ENCODE data around the gene IGFL2.
A peak's percentile ranks its signal among the peaks of the same experiment; 100 is the strongest.

The IGFL2 gene

DNA sequence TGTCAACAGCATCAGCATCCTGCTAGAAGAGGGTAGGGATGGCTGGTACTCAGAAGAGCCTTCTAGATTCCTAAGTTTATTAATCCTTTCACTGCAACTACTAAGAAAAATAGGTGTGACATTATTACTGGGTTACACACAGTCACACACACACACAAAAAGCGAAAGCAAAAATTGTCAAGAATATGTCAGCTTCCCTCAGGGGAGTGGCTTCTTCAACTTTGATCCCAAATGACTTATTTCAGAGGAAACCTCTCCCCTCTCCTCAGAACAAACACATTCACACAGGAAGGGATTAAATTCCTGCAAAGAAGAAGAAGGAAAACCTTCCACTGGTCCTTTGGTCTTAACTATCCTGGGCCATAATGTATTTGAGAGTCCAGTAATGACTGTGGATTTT is 61.4 kb downstream of the IGFL2 start:
- H3K9ac ChIP-seq (ENCODE audit: low read depth, low read length) = no peak overlapping the region
- no peaks in the 10 kb centered on the region; the same call in 1 of the 2 replicates for H3K9me3 ChIP-seq (ENCODE audit: control insufficient read depth, insufficient read depth, low read length)
- H3K4me3 ChIP-seq (ENCODE audit: low read depth, low read length) = no peak overlapping the region
- no peaks in the 10 kb centered on the region for H3K36me3 ChIP-seq (ENCODE audit: control insufficient read depth, insufficient read depth, low read length)
- peaks cover 12% of the 10 kb centered on the region for H3K4me1 ChIP-seq (ENCODE audit: control insufficient read depth, insufficient read depth, low read length)
- no peak overlapping the region for H3K27ac ChIP-seq (ENCODE audit: low read depth, low read length)
- no peaks in the 10 kb centered on the region for H3K27me3 ChIP-seq (ENCODE audit: control insufficient read depth, insufficient read depth, low read length)

DNA sequence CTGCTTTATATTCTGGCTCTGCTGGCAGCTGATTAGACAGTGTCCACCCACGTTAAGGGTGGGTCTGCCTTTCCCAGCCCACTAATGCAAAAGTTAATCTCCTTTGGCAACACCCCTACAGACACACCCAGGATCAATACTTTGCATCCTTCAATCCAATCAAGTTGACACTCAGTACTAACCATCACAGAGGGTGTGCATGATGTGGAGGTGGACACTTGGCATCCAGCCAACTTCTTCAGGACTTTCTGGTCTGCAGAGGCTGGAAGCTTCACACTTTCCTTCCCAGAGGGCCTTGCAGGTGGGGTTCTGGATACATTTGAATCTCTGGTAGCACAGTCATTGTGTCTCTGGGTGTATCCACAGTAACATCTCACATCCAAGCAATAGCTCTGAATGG is 62.6 kb downstream of the IGFL2 start:
- no peaks in the 10 kb centered on the region for H3K36me3 ChIP-seq (ENCODE audit: control insufficient read depth, insufficient read depth, low read length)
- no peaks in the 10 kb centered on the region for H3K27me3 ChIP-seq (ENCODE audit: control insufficient read depth, insufficient read depth, low read length)
- no peak overlapping the region for H3K4me3 ChIP-seq (ENCODE audit: low read depth, low read length)
- peaks cover 12% of the 10 kb centered on the region for H3K4me1 ChIP-seq (ENCODE audit: control insufficient read depth, insufficient read depth, low read length)
- H3K27ac ChIP-seq (ENCODE audit: low read depth, low read length) = peak overlapping the region; percentile 16
- no peak overlapping the region for H3K9ac ChIP-seq (ENCODE audit: low read depth, low read length)
- H3K9me3 ChIP-seq (ENCODE audit: control insufficient read depth, insufficient read depth, low read length) = no peaks in the 10 kb centered on the region
